Head of caudate nucleus (tissue), 42 donors: ENCODE results near the gene HECTD1.
"Not testable (repeated sequence)": the region's sequence is repeated elsewhere in the genome, so short reads cannot be mapped to it uniquely, and the experiment has no call there.

Source experiments
- DNase-seq, 42 donors: peaks; one replicate each; pipeline versions ENCODE4 v3.0.0 to v3.0.0-alpha.2; 2020 to 2021; ENCODE audit warnings: mixed read lengths in 7 of 42
- intact Hi-C: fragments of 100-400 bp; cut with DNase I; formaldehyde crosslinking; loops from one replicate; pipeline ENCODE4 v1.15.0; 2022

Gene HECTD1

DNA sequence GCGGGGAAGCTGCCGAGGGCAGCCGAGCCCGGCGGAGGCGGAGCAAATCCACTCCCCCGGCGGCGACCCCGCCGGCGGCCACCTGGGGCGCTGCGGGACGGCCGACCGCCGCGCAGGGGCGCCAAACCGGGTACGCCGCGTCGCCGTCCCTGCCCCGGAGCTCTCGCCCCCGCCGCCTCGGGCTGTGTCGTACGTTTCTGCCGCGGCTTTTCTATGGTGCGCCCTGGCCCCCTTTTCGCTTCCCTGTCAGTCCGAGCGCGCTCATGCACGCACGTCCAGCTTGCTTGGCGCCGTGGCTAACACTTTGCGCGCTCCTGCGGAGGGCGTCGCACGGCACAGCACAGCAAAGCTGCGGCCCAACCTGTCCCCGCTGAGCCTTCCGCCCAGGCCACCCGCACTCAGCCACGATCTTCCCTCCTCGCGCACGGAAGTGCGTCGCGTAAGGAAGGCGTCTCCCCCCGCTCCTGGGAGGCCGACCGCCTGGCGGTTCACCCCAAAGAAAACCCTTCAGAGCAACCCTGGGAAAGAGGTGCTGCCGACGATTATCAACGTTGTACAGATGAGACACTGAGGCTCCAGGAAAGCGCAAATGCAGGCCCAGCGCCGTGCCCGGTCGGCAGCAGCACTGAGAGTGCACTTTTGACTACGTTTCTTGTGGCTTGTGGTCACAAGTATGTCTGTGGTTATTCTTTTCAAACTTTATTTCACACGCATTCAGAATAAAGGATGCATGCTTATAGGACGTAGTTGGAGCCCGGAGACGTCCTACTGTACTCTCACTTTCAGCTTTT, at the start of gene HECTD1:
HECTD1 (minus strand) TSS at position 39 of the 791 bp plus-strand sequence. CDS start 1,857 bp downstream, outside the sequence.
- intact Hi-C loops, result loop anchor here (5.0 kb wide), 1 partner anchor 181 kb away; the partner anchor contains the start of genes AP4S1 and STRN3

DNA sequence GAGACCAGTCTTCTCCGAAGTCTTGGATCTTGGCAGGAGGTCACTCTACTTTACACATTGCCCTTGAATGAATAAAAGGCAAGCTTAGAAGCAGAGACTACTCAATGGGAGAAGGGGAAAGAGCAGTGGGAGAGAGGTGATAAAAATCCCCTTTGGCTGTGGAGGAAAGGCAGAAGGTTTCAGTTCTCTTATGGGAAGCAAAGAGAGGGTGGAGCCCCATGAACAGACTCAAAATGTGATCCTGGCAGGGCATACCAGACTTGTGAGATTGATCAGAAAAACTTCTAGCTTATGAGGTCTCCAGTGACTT, 49.6 kb upstream of the HECTD1 start:
- intact Hi-C loops, result no loop called here
- no peak for DNase-seq

More for the DNA sequence above, at the start of gene HECTD1:
- peak; percentile 51 to 95 (median 88) for DNase-seq

DNA sequence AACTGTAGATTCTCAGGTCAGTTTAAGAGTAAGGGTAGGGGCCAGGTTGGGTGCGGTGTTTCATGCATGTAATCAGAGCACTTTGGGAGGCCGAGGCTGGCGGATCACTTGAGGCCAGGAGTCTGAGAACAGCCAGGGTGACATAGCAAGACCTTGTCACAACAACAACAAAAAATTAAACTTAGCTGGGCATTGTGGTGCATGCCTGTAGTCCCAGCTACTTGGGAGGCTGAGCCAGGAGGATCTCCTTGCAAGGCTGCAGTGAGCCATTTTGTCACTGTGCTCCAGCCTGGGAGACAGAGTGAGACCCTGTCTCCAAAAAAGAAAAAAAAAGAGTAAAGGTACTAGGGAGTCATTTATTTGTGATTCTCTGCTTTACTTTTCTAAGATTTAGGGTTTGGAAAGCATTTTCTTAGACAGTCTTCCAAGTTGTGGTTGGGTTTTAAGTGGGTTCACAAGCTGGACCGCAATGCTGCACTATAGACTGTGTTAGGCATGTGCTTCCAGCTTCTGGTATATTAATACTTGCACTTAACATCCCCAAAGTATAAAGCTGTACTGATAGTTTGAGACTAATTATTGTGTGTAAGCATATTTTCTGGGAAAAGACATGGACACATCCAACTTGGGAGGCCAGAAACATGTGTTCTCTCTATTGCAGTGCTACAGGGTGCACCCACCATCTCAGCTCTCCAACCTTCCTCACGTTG, 49.1 kb upstream of the HECTD1 start:
- DNase-seq, result peak in 1 of 42 donors; percentile 4
- intact Hi-C loops, result no loop called here

DNA sequence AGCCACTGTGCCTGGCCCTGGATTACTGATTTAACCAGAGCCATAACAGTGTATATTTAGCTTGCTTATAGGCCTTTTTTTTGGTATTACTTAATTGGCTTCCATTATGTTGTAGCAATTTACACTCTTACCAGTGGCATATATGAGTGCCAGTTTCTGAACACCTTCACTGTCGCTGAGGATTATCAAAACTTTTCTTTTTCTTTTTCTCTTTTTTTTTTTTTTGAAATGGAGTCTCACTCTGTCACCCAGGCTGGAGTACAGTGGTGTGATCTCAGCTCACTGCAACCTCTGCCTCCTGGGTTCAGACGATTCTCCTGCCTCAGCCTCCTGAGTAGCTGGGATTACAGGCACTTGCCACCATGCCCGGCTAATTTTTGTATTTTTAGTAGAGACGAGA, 48.3 kb upstream of the HECTD1 start:
- DNase-seq, intact Hi-C loops: not testable (repeated sequence)

DNA sequence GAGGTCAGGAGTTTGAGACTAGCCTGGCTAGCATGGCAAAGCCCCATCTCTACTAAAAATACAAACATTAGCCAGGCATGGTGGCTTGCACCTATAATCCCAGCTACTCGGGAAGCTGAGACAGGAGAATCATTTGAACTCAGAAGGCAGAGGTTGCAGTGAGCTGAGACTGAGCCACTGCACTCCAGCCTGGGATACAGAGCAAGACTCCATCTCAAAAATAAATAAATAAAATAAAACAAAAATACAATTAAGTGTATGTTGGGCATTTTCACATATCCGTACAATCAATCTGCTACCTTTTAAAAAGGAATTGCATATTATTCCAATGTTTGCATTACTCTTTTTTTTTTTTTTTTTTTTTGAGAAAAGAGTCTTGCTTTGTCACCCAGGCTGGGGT, 47.7 kb upstream of the HECTD1 start:
- intact Hi-C loops, result no loop called here
- DNase-seq, result peak in 1 of 42 donors; percentile 8

DNA sequence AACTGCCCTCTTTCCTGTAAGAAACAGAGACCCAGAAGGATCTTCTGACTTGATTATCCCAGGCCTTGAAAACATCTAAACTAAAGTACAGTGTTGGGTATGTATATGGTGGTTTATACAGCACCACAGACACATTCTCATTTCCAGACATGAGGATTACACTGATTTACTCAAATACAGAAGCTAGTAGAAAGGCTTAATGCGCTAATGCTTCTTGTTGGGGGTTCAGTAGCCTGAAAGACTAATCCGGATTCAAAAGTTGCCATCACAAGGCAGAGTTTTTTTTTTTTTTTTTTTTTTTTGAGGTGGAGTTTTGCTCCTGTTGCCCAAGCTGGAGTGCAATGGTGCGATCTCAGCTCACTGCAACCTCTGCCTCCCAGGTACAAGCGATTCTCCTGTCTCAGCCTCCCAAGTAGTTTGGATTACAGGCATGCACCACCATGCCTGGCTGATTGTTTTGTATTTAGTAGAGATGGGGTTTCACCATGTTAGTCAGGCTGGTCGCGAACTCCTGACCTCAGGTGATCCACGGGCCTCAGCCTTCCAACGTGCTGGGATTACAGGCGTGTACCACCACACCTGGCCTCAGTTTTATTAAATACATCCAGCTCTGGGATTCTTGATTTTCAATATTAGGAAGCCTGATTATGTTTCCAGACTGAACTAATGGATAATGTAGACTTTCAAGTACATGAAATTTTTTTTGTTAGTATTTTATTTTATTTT, 46.3 kb upstream of the HECTD1 start:
- DNase-seq, result no peak
- intact Hi-C loops, result no loop called here

DNA sequence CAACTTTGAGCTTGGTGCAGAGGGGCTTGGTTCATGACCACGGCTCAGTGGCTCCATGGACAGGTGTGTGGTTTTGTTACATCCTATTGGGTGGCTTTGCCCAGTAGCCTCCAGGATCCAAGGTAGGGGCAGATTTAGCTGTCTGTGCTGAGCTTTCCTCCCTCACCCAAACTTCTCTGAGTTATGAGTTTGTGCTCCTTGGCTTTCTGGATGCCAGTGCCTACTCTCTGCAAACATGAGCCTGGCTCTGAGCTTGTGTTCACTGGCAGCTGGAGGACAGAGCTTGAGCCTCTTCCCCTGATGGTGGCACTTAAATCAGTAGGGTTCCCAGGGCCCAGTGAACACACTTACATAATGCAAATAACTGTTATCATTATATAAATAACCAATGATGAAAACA, 45.3 kb upstream of the HECTD1 start:
- intact Hi-C loops, result no loop called here

DNA sequence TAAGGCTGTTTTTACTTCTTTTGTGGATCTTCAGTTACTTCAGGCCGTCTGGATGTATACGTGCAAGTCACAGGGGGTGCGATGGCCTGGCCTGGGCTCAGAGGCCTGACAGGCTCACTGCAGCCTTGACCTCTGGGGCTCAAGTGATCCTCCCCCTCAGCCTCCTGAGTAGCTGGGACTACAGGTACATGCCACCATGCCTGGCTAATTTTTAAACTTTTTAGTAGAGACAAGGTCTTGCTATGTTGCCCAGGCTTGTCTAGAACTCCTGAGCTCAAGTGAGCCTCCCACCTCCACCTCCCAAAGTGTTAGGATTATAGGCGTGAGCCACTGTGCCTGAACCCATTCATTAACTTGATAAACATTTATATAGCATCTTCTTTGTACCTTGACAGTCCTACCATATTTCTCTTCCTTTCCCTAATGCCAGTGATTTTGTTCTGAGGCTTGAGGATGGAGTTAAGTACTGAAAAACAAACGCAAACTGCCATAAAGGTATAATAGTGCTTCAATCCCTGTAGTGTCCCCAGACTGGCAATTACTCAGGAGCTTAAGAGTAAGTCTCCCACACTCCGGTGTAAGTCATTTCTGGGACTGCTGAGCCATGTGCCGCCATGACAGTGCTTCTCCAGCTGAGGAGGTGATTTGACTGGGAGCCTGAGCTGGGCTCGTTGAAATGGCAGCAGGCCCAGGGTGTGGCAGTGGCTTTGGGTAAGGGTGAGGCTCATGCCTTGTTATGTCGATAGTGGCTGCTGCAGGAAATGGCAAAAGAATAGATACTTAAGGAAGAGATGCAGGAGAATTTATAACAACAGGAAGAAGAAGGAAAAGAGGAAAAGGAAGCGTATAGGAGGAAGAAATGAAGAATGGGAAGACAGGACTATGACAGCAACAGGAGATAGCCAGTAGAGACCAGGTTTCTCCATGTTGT, 43.7 kb upstream of the HECTD1 start:
- DNase-seq, result no peak
- intact Hi-C loops, result no loop called here

More for the DNA sequence above, 45.3 kb upstream of the HECTD1 start:
- DNase-seq, result peak in 1 of 42 donors; percentile 1

DNA sequence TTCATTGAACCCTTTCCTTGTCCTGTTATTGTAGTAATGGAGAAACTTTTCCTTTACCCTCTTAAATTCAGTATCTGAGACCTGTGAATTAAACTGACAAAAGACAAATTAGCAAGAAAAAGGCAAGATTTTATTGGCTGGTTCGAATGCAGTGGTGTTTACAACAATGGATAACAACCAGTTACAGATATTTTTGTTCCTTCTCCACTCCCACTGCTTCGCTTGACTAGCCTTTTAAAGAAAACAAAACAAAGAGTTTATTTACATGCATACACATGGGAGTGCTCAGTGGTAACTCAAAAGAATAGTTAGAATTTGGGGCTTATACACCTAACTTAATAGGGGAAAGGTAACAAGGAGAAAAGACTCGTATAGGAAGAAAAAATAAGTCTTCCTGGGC, 37.0 kb upstream of the HECTD1 start:
- DNase-seq, result no peak
- intact Hi-C loops, result no loop called here

DNA sequence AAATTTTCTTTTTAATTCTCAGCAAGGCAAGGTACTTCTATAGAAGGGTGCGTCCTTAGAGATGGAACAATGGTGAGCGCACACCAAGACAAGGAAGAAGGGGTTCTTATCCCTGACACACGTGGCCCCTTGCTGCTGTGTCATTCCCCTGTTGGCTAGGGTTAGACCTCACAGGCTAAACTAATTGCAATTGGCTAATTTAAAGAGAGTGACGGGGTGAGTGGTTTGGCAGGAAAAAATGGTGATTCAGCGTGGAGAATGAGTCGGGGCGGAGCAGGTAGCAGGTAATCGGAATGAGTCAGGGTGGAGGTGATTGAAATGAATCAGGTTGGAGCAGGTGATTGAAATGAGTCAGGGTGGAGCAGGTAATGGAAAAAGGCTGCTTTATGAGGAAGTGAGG, 36.3 kb upstream of the HECTD1 start:
- DNase-seq, result no peak

DNA sequence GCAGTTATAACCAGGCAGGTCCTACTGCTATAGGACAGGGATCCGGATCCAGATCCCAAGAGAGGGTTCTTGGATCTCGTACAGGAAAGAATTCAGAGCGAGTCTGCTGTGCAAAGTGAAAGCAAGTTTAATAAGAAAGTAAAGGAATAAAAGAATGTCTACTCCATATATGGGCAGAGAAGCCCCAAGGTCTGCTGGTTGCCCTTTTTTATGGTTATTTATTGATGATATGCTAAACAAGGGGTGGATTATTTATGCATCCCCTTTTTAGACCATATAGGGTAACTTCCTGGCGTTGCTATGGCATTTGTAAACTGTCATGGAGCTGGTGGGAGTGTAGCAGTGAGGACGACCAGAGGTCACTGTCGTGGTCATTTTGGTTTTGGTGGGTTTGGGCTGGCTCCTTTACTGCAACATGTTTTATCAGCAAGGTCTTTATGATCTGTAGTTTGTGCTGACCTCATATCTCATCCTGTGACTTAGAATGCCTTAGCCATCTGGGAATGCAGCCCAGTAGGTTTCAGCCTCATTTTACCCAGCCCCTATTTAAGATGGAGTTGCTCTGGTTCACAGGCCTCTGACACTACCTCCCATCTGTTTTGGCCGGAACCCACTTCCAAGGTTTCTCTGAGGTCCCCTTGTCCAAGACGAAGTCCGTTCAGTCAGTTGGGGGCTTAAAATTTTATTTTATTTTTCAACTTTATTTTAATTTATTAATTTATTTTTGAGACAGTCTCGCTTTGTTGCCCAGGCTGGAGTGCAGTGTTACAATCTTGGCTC, 34.8 kb upstream of the HECTD1 start:
- intact Hi-C loops, DNase-seq: not testable (repeated sequence)

More for the DNA sequence above, 36.3 kb upstream of the HECTD1 start:
- intact Hi-C loops, result no loop called here

DNA sequence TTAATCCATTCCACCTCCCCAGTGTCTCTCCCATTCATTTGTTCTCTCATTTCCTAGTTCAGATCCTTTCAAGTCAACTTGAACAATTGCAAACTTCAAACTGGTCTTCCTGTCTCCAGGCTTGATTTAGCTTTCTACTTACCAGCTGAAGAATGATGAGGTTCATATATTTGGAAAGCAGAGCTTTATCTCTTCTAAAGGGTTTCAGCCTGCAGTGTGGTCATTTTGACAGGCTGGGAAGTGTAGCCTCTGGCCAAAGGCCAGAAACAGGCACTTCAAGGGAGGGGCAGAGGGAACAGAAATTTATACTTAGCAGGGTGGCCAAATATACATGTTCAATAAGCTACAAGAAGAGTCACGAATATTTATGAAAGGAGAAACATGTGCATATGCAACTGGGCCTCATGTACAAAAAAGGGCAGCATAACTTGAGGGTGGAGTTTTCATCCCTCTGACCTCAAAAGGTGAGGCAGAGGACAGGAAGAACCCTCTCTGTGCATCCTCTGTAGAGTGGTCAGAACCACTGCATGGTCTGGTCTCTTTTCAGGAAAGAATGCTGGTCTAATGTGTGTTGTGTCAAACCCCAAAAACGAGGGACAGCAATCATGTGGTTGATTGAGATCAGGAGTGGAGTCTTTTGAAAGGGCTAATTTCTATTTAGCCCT, 34.0 kb upstream of the HECTD1 start:
- no peak for DNase-seq
- intact Hi-C loops, result no loop called here

DNA sequence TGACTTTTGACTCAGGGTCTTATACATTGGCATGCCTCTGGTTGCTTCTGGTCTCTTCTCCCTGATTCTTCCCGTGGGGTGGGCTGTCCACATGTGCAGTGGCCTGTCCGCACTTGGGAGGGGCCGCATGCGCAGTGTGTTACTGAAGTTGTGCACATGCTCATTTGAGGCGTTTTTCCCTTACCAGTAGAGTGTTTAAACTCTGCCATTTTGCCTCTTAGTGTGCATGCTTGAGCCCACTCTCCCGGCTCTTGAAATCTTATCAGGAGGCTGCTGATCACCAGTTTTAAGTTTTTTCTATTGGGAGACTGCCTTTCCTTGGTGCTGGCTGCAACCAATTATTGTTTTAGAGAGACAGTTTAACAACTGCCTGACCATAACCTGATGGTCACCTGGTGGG, 32.1 kb upstream of the HECTD1 start:
- intact Hi-C loops, result no loop called here
- DNase-seq, result no peak

DNA sequence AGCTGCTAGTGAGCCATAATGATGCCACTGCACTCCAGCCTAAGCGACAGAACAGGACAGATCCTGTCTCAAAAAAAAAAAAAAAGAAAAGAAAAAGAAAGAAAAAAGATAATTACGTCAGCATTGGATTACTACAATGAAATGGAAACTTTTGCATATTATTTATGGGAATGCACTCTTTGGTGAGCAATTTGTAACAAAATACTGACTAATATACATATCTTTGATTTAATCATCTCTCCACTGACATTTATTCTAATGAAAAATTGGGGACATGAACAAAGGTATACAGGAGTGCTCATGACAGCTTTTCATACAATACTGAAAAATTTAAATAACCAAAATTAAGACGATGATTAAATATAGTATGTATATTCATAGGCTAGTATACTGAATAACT, 27.9 kb upstream of the HECTD1 start:
- intact Hi-C loops, result no loop called here
- DNase-seq, result no peak

DNA sequence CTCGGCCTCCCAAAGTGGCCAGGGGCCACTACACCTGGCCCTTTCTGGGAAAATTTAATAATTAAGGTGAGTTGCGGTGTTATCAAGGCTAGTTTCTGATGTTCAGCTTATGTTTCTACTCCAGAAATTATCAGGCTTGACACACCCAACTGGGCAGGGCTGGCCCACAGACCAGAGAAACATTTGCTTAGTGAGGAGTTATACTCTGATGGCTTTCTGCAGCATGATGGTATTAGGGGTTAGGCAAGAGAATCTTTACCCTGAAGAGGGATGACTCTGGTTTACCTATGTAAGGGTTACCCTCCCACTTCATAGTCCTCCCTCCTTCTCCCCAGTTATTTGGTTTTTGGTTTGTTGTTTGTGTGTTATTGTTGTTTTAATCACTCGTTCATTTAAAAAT, 24.5 kb upstream of the HECTD1 start:
- DNase-seq, result no peak
- intact Hi-C loops, result no loop called here

DNA sequence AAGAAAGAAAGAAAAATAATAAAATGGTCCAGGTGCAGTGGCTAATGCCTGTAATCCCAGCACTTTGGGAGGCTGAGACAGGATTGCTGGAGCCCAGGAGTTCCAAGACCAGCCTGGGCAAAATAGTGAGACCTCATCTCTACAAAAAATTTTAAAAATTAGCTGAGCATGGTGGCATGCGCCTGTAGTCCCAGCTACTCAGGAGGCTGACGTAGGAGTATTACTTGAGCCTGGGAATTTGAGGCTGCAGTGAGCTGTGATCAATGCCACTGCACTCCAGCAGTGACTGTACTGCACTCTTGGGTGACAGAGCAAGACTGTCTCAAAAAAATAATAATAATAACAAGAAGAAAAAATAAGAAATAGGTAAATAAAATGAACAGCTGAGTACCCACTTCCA, 23.7 kb upstream of the HECTD1 start:
- intact Hi-C loops, DNase-seq: not testable (repeated sequence)

DNA sequence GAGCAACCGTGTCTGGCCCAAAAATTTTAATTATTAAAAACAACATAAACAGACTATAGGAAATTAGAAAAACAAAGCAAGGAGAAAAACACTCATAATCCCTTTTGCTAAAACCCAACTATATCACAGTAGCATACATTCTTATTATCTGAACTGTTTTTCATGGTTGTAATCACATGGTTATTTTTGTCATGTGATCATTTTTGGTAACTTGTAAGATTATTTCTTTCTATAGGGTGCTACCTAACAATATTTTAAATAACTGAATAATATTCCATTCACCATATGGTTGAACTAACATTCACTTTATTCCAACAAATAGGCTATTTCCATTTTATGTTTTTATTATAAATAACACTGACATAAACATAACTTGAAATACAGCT, 23.0 kb upstream of the HECTD1 start:
- intact Hi-C loops, result no loop called here
- no peak for DNase-seq
